ENCODE measurements around the gene S100P. TPM values are rescaled to one million over a fixed set of nuclear protein-coding genes. Genes with fewer than 3 reads are reported as not detected.

The S100P gene
- total and polyA plus RNA-seq, 2 of the 4 experiments (the other 2 are of a cell fraction) = not detected

DNA sequence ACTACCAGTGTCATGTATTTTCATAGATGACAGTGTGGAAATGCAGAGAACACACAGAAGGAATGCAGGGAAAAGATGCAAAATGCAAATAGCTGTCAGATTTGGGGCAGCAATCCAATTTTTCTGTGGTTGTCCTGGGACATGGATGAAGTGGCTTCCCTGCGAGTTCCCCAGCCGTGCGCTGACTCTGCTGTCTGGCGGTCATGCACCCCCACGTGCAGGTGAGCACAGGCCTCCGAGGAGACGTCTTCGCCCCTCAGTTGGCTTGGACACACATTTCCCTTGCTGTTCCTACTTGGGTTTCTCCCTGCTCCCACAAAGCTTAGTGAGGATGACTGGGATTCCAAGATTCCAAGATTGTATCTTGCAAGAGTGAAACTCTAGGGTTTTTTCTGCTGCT lies 46.7 kb downstream of the S100P start:
- Histone ChIP-seq H3K56ac (ENCODE audit: extremely low read depth, insufficient read depth, low read length) (no peak overlapping the region), H2BK15ac (ENCODE audit: low read depth, low read length) (no peak overlapping the region), H2BK20ac (ENCODE audit: low read depth, low read length) (no peak overlapping the region), H3K4me3 (ENCODE audit: insufficient read depth, low read depth, low read length) (no peak overlapping the region), H4K91ac (ENCODE audit: insufficient read depth, low read depth, low read length) (no peak overlapping the region), H3K14ac (replicated peaks; ENCODE audit: low read depth, low read length) (no peak overlapping the region), H4K5ac (ENCODE audit: low read depth, low read length) (no peak overlapping the region), H2BK5ac (ENCODE audit: low read depth, low read length, poor library complexity, severe bottlenecking) (no peak overlapping the region), H2AK9ac (replicated peaks; ENCODE audit: low read depth, low read length, poor library complexity) (no peak overlapping the region), H3K9me1 (ENCODE audit: insufficient read depth, low read length) (no peaks in the 10 kb centered on the region), H3K4me1 (ENCODE audit: control insufficient read depth, insufficient read depth, low read length) (no peaks in the 10 kb centered on the region), H4K8ac (ENCODE audit: low read depth in 2 of 2, low read length in 2 of 2) (no peak overlapping the region), H3K9ac (ENCODE audit: low read depth, low read length) (no peak overlapping the region), H3K18ac (ENCODE audit: low read depth, low read length) (no peak overlapping the region), H4K20me1 (ENCODE audit: insufficient read depth, low read length) (no peaks in the 10 kb centered on the region), H2AFZ (replicated peaks; ENCODE audit: low read length, poor library complexity) (no peak overlapping the region), H3K23ac (ENCODE audit: low read depth, low read length) (no peak overlapping the region), H2BK120ac (ENCODE audit: low read depth, low read length) (no peak overlapping the region), H3K4ac (ENCODE audit: low read depth, low read length) (no peak overlapping the region), H3K27me3 (ENCODE audit: control insufficient read depth, insufficient read depth, low read length) (peaks cover 5% of the 10 kb centered on the region), H3K4me2 (ENCODE audit: low read depth, low read length) (no peak overlapping the region), H2AK5ac (ENCODE audit: low read depth, low read length) (no peak overlapping the region), H3K79me1 (ENCODE audit: low read depth in 1 of 2, low read length in 2 of 2) (no peaks in the 10 kb centered on the region), H3K27ac (ENCODE audit: insufficient read depth, low read length) (no peak overlapping the region), H3K9me3 (ENCODE audit: control insufficient read depth, insufficient read depth, low read length) (peaks cover 3% of the 10 kb centered on the region; the same call in 1 of the 2 replicates), H3K36me3 (ENCODE audit: control insufficient read depth, insufficient read depth, low read length) (no peaks in the 10 kb centered on the region)
- TF ChIP-seq RCOR1 (IDR thresholded peaks at IDR 0.05; ENCODE audit: insufficient replicate concordance, low read length) = no peak
- TF ChIP-seq, protein P1, sequence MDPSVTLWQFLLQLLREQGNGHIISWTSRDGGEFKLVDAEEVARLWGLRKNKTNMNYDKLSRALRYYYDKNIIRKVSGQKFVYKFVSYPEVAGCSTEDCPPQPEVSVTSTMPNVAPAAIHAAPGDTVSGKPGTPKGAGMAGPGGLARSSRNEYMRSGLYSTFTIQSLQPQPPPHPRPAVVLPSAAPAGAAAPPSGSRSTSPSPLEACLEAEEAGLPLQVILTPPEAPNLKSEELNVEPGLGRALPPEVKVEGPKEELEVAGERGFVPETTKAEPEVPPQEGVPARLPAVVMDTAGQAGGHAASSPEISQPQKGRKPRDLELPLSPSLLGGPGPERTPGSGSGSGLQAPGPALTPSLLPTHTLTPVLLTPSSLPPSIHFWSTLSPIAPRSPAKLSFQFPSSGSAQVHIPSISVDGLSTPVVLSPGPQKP (IDR thresholded peaks at IDR 0.05; ENCODE audit: borderline replicate concordance, low read depth, low read length) = no peak
- TF ChIP-seq NFE2L2 (IDR thresholded peaks at IDR 0.05; ENCODE audit: low read depth, low read length) = no peak
- no peak for TF ChIP-seq POLR2A (IDR thresholded peaks at IDR 0.05; ENCODE audit: low read depth, low read length)
- TF ChIP-seq RFX5 (IDR thresholded peaks at IDR 0.05; ENCODE audit: low read depth, low read length) = no peak
- no peak for TF ChIP-seq CHD1 (IDR thresholded peaks at IDR 0.05; ENCODE audit: low read depth, low read length)
- TF ChIP-seq, protein P2, sequence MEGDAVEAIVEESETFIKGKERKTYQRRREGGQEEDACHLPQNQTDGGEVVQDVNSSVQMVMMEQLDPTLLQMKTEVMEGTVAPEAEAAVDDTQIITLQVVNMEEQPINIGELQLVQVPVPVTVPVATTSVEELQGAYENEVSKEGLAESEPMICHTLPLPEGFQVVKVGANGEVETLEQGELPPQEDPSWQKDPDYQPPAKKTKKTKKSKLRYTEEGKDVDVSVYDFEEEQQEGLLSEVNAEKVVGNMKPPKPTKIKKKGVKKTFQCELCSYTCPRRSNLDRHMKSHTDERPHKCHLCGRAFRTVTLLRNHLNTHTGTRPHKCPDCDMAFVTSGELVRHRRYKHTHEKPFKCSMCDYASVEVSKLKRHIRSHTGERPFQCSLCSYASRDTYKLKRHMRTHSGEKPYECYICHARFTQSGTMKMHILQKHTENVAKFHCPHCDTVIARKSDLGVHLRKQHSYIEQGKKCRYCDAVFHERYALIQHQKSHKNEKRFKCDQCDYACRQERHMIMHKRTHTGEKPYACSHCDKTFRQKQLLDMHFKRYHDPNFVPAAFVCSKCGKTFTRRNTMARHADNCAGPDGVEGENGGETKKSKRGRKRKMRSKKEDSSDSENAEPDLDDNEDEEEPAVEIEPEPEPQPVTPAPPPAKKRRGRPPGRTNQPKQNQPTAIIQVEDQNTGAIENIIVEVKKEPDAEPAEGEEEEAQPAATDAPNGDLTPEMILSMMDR (conservative IDR thresholded peaks at IDR 0.05; ENCODE audit: low read depth, low read length) = no peak
- no peak for TF ChIP-seq RAD21 (IDR thresholded peaks at IDR 0.05; ENCODE audit: low read length)
- no peak for TF ChIP-seq CEBPB (IDR thresholded peaks at IDR 0.05; ENCODE audit: low read depth, low read length)
- POLR2A ChIA-PET (ENCODE audit: unreplicated experiment) = no interaction called here
- intact Hi-C loops (cut with micrococcal nuclease) (no loop called here), dilution Hi-C loops (cut with HindIII; ENCODE audit: low sequenced_read_pairs, unreplicated experiment) (no loop called here), in situ Hi-C loops (cut with MboI; ENCODE audit: low sequenced_read_pairs) (no loop called here)
- ATAC-seq (ENCODE audit: low read depth) (no peak), DNase-seq (no peak)
- CTCF ChIA-PET = interaction anchor here (0.9 kb wide), 1 partner anchor 43 kb away, joined by 3 read pairs; no protein-coding TSS in a partner anchor
- no CpG with 5 or more reads among the region's 8 CpGs for WGBS, 2 experiments (ENCODE audit: extremely low coverage in 2 of 2, insufficient read length in 1 of 2)
- no TSS peak for BruUV-seq (replicated peaks)
